ENCODE measurements around the gene IGLL5.

The IGLL5 gene

GRCh38 chr22:22887621-22888503 lies at the start of gene IGLL5:
Gene IGLL5, plus strand, starts transcription at chr22:22887816. Its CDS starts 238 bp downstream, at chr22:22888054.
- DNase-seq (ENCODE audit: low spot score) = no peak

GRCh38 chr22:22838148-22838786 lies 49.3 kb upstream of the IGLL5 start:
- no peak for DNase-seq (ENCODE audit: low spot score)

- no peak for DNase-seq (ENCODE audit: low spot score)
Observed at GRCh38 chr22:22839570-22840314, 47.9 kb upstream of the IGLL5 start.

GRCh38 chr22:22840780-22841179 lies 46.8 kb upstream of the IGLL5 start:
- no peak for DNase-seq (ENCODE audit: low spot score)

- DNase-seq (ENCODE audit: low spot score) = no peak
Observed at GRCh38 chr22:22841598-22841997, 46.0 kb upstream of the IGLL5 start.

GRCh38 chr22:22842085-22842484 lies 45.5 kb upstream of the IGLL5 start:
- DNase-seq (ENCODE audit: low spot score) = no peak

GRCh38 chr22:22843848-22844247 lies 43.8 kb upstream of the IGLL5 start:
- DNase-seq (ENCODE audit: low spot score) = no peak

GRCh38 chr22:22847241-22847640 lies 40.4 kb upstream of the IGLL5 start:
- DNase-seq (ENCODE audit: low spot score) = no peak

GRCh38 chr22:22848364-22848866 lies 39.2 kb upstream of the IGLL5 start:
- peak; percentile 77 for DNase-seq (ENCODE audit: low spot score)

GRCh38 chr22:22849640-22850610 lies 37.7 kb upstream of the IGLL5 start:
- DNase-seq (ENCODE audit: low spot score) = no peak

GRCh38 chr22:22851969-22852368 lies 35.6 kb upstream of the IGLL5 start:
- no peak for DNase-seq (ENCODE audit: low spot score)

GRCh38 chr22:22853713-22854112 lies 33.9 kb upstream of the IGLL5 start:
- DNase-seq (ENCODE audit: low spot score) = no peak

GRCh38 chr22:22854466-22854865 lies 33.1 kb upstream of the IGLL5 start:
- no peak for DNase-seq (ENCODE audit: low spot score)

- DNase-seq (ENCODE audit: low spot score) = no peak
Observed at GRCh38 chr22:22855085-22855484, 32.5 kb upstream of the IGLL5 start.

GRCh38 chr22:22855617-22856308 lies 31.9 kb upstream of the IGLL5 start:
- no peak for DNase-seq (ENCODE audit: low spot score)

GRCh38 chr22:22856364-22856763 lies 31.3 kb upstream of the IGLL5 start:
- DNase-seq (ENCODE audit: low spot score) = no peak

- no peak for DNase-seq (ENCODE audit: low spot score)
Observed at GRCh38 chr22:22856885-22857606, 30.6 kb upstream of the IGLL5 start.

- no peak for DNase-seq (ENCODE audit: low spot score)
Observed at GRCh38 chr22:22857607-22858558, 29.7 kb upstream of the IGLL5 start.

GRCh38 chr22:22858559-22858937 lies 29.1 kb upstream of the IGLL5 start:
- DNase-seq (ENCODE audit: low spot score) = no peak
